OCI-LY7 (cell line): Measurements from ENCODE around the gene NFATC1. TPM values are rescaled to one million over a fixed set of nuclear protein-coding genes. Genes with fewer than 3 reads are reported as not detected.
A peak's percentile ranks its signal among the peaks of the same experiment; 100 is the strongest.

ENCODE experiments used
- BruUV-seq: library from RNA; stranded (reverse); fragments of 400-500 nt; replicated peaks from 2 replicates; lab custom pipeline; 2021; lab: Mats Ljungman, UMichigan
- CTCF ChIA-PET: fragments of 300-600 bp; sonication (Branson Sonifier 250); formaldehyde crosslinking; loops from one replicate; lab custom pipeline; 2022; ENCODE audit warnings: antibody characterized with exemption; ENCODE audit not compliant: unreplicated experiment; lab: Charles Lee
- POLR2A ChIA-PET: fragments of 300-600 bp; sonication (Branson Sonifier 250); formaldehyde crosslinking; loops from one replicate; lab custom pipeline; 2022; ENCODE audit warnings: antibody characterized with exemption; lab: Charles Lee
- DNase-seq: peaks from one replicate; pipeline ENCODE4 v3.0.0-alpha.2; 2015; ENCODE audit warnings: low spot score
- H2AFZ ChIP-seq: fragments of 200-600 bp; sonication (generic), shearing (Covaris generic); 2 replicates; pipeline ENCODE4 v1.6.1; 2014; ENCODE audit warnings: mild to moderate bottlenecking, antibody characterized with exemption, low read length, moderate library complexity
- H3K27ac ChIP-seq: fragments of 200-600 bp; sonication (generic); 2 replicates; pipeline ENCODE4 v1.5.1; 2014; ENCODE audit warnings: mixed run types, low read depth, mild to moderate bottlenecking, moderate library complexity, low read length, inconsistent platforms; ENCODE audit not compliant: poor library complexity, severe bottlenecking
- H3K36me3 ChIP-seq: fragments of 200-600 bp; sonication (generic); 2 replicates; pipeline ENCODE4 v1.6.1; 2014; ENCODE audit warnings: mild to moderate bottlenecking, antibody characterized with exemption, low read length, moderate library complexity, mixed read lengths; ENCODE audit not compliant: insufficient read depth
- H3K4me1 ChIP-seq: fragments of 200-600 bp; sonication (generic); 2 replicates; pipeline ENCODE4 v1.5.1; 2014; ENCODE audit warnings: mild to moderate bottlenecking, low read length; ENCODE audit not compliant: insufficient read depth, poor library complexity, severe bottlenecking
- H3K4me2 ChIP-seq: fragments of 200-600 bp; sonication (generic); 2 replicates; pipeline ENCODE4 v1.6.1; 2014; ENCODE audit warnings: mild to moderate bottlenecking, low read length
- H3K4me3 ChIP-seq: fragments of 200-600 bp; sonication (generic); 2 replicates; pipeline ENCODE4 v1.5.1; 2014; ENCODE audit warnings: mild to moderate bottlenecking, low read depth, low read length; ENCODE audit not compliant: poor library complexity, severe bottlenecking
- H3K79me2 ChIP-seq: fragments of 200-600 bp; sonication (generic); 2 replicates; pipeline ENCODE4 v1.6.1; 2016; ENCODE audit warnings: low read depth, mild to moderate bottlenecking, low read length, moderate library complexity, mixed read lengths; ENCODE audit not compliant: insufficient read depth
- H3K9me2 ChIP-seq: fragments of 200-600 bp; sonication (generic); 2 replicates; pipeline ENCODE4 v1.6.1; 2016; ENCODE audit warnings: mild to moderate bottlenecking, low read length, mixed read lengths; ENCODE audit not compliant: insufficient read depth
- H3K9me3 ChIP-seq: fragments of 200-600 bp; sonication (generic); 2 replicates; pipeline ENCODE4 v1.6.1; 2014; ENCODE audit warnings: mild to moderate bottlenecking, mixed run types, low read length, mixed read lengths
- H4K20me1 ChIP-seq: fragments of 200-600 bp; sonication (generic); 2 replicates; pipeline ENCODE4 v1.6.1; 2014; ENCODE audit warnings: mild to moderate bottlenecking, antibody characterized with exemption, low read length, moderate library complexity, mixed read lengths; ENCODE audit not compliant: insufficient read depth
- EZH2phosphoT487 ChIP-seq: fragments of 200-600 bp; sonication (generic); IDR thresholded peaks from 2 replicates; pipeline ENCODE4 v1.6.1; 2018; ENCODE audit warnings: low read depth, borderline replicate concordance, mild to moderate bottlenecking, mixed run types, antibody characterized with exemption, low read length, moderate library complexity, mixed read lengths
- intact Hi-C: fragments of 100-400 bp; cut with micrococcal nuclease; formaldehyde crosslinking; loops from one replicate; pipeline ENCODE4 v1.10.0; 2022; ENCODE audit not compliant: unreplicated experiment
- total RNA-seq, 2 experiments: library from RNA; depleted of rRNA in 1 of 2; stranded (reverse); fragments of >200 nt in 1 of 2; shearing (Covaris generic) in 1 of 2; gene quantifications; 2 replicates each; pipeline ENCODE4 v1.2.3, GENCODE V29; 2014 to 2022
- TF ChIP-seq, protein P1 (sequence below): fragments of 200-600 bp; sonication (generic); conservative IDR thresholded peaks from 2 replicates; pipeline ENCODE4 v1.5.1; 2014; ENCODE audit warnings: mild to moderate bottlenecking, antibody characterized with exemption, low read length, moderate library complexity, mixed read lengths

Gene NFATC1
- total RNA-seq, 2 experiments from 2014 or later, result 23.6 to 50.4 TPM

- peak; percentile 62 for DNase-seq
- H3K9me2 ChIP-seq, result no peaks in the 10 kb centered on the region
- CTCF ChIA-PET, result no interaction called here
- peaks cover 86% of the 10 kb centered on the region for H3K4me1 ChIP-seq
- H4K20me1 ChIP-seq, result no peaks in the 10 kb centered on the region
- peak overlapping the region; percentile 93 for H3K4me2 ChIP-seq
- H2AFZ ChIP-seq, result 0 out of 2 replicates have a peak overlapping the region, but pooled peaks have one; percentile 16
- POLR2A ChIA-PET, result interaction anchor here (0.6 to 1.6 kb wide), 4 partner anchors 57 to 541 kb away, joined by 3 to 5 read pairs (median 4); no protein-coding TSS in a partner anchor
- H3K9me3 ChIP-seq, result no peaks in the 10 kb centered on the region
- peak overlapping the region; percentile 67 for H3K4me3 ChIP-seq
- intact Hi-C loops, result loop anchor here (1.0 to 5.0 kb wide), 4 partner anchors 58 to 512 kb away; partner anchors contain the start of gene RBFA
- peaks cover 14% of the 10 kb centered on the region for H3K36me3 ChIP-seq
- peak overlapping the region; percentile 100 for H3K27ac ChIP-seq
- BruUV-seq, result TSS peak; percentile 94
- H3K79me2 ChIP-seq, result no peaks in the 10 kb centered on the region
- TF ChIP-seq, protein P1, sequence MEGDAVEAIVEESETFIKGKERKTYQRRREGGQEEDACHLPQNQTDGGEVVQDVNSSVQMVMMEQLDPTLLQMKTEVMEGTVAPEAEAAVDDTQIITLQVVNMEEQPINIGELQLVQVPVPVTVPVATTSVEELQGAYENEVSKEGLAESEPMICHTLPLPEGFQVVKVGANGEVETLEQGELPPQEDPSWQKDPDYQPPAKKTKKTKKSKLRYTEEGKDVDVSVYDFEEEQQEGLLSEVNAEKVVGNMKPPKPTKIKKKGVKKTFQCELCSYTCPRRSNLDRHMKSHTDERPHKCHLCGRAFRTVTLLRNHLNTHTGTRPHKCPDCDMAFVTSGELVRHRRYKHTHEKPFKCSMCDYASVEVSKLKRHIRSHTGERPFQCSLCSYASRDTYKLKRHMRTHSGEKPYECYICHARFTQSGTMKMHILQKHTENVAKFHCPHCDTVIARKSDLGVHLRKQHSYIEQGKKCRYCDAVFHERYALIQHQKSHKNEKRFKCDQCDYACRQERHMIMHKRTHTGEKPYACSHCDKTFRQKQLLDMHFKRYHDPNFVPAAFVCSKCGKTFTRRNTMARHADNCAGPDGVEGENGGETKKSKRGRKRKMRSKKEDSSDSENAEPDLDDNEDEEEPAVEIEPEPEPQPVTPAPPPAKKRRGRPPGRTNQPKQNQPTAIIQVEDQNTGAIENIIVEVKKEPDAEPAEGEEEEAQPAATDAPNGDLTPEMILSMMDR, result 0 out of 2 replicates have a peak, but pooled peaks have one; percentile 15
- TF ChIP-seq EZH2phosphoT487, result no peak
Measured at GRCh38 chr18:79523206-79523735, 127.5 kb downstream of the NFATC1 start.

DNA sequence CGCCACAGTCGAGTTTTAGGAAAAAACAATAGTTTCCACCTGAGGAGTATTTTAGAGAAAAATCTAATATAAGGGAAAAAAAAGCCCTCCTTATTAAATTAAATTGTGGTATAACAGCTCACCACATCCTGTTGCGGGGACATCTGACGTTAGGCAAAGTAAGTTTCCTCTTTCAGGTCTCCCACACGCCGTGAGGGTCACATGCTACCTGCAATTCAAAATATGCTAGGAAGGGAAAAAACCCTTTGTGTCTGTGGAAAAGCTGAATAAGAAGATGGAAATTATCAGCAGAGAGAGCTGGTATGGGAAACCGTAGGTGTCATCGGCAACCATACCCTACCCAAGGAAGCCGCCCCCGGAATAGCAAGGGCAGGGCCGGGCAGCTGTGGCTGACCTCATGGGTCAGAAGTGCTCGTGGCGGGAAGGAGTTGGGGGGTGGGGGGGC, 128.0 kb downstream of the NFATC1 start:
- Histone ChIP-seq H4K20me1 (no peaks in the 10 kb centered on the region), H3K9me2 (no peaks in the 10 kb centered on the region), H3K4me2 (peak overlapping the region; percentile 93), H3K27ac (peak overlapping the region; percentile 100), H3K36me3 (peaks cover 16% of the 10 kb centered on the region), H3K79me2 (no peaks in the 10 kb centered on the region), H3K4me1 (peaks cover 91% of the 10 kb centered on the region), H3K4me3 (peak overlapping the region; percentile 67), H3K9me3 (no peaks in the 10 kb centered on the region), H2AFZ (0 out of 2 replicates have a peak overlapping the region, but pooled peaks have one; percentile 16)
- BruUV-seq, result no TSS peak
- ChIA-PET POLR2A (interaction anchor here (0.6 to 1.6 kb wide), 7 partner anchors 58 to 542 kb away, joined by 3 to 7 read pairs (median 3); no protein-coding TSS in a partner anchor), CTCF (no interaction called here)
- DNase-seq, result peak; percentile 78
- TF ChIP-seq, protein P1, result no peak
- no peak for TF ChIP-seq EZH2phosphoT487
- intact Hi-C loops, result loop anchor here (1.0 to 5.0 kb wide), 4 partner anchors 58 to 511 kb away; partner anchors contain the start of gene RBFA
